ENCODE measurements around the gene ACVRL1. TPM values are rescaled to one million over a fixed set of nuclear protein-coding genes. Genes with fewer than 3 reads are reported as not detected.

ACVRL1 gene
- total and polyA plus RNA-seq, 9 of the 15 experiments (the other 6 are each of a cell fraction or from before 2014, with no cell fraction given) = 0.07 to 1.4 (median 0.30) TPM

DNA sequence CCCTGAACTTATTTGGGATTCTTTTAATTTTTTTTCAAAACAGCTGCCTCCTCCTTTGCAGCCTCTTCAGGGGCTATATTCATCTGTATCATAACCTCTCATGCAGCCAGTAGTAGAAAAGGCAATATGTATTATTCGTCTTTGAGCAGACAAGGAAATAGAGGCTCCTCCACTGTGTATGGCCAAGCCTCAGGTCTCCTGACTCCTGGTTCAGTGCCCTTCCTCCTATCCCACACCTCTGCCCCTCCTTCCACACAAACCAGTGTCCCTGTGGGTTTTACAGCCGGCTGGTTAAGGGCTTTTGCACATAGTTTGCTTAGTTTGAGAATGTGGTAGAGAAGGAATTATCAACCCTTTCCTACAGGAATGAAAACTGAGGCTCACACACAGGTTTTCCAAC is 8.8 kb upstream of the ACVRL1 start (continued):
- TF ChIP-seq, protein P1, sequence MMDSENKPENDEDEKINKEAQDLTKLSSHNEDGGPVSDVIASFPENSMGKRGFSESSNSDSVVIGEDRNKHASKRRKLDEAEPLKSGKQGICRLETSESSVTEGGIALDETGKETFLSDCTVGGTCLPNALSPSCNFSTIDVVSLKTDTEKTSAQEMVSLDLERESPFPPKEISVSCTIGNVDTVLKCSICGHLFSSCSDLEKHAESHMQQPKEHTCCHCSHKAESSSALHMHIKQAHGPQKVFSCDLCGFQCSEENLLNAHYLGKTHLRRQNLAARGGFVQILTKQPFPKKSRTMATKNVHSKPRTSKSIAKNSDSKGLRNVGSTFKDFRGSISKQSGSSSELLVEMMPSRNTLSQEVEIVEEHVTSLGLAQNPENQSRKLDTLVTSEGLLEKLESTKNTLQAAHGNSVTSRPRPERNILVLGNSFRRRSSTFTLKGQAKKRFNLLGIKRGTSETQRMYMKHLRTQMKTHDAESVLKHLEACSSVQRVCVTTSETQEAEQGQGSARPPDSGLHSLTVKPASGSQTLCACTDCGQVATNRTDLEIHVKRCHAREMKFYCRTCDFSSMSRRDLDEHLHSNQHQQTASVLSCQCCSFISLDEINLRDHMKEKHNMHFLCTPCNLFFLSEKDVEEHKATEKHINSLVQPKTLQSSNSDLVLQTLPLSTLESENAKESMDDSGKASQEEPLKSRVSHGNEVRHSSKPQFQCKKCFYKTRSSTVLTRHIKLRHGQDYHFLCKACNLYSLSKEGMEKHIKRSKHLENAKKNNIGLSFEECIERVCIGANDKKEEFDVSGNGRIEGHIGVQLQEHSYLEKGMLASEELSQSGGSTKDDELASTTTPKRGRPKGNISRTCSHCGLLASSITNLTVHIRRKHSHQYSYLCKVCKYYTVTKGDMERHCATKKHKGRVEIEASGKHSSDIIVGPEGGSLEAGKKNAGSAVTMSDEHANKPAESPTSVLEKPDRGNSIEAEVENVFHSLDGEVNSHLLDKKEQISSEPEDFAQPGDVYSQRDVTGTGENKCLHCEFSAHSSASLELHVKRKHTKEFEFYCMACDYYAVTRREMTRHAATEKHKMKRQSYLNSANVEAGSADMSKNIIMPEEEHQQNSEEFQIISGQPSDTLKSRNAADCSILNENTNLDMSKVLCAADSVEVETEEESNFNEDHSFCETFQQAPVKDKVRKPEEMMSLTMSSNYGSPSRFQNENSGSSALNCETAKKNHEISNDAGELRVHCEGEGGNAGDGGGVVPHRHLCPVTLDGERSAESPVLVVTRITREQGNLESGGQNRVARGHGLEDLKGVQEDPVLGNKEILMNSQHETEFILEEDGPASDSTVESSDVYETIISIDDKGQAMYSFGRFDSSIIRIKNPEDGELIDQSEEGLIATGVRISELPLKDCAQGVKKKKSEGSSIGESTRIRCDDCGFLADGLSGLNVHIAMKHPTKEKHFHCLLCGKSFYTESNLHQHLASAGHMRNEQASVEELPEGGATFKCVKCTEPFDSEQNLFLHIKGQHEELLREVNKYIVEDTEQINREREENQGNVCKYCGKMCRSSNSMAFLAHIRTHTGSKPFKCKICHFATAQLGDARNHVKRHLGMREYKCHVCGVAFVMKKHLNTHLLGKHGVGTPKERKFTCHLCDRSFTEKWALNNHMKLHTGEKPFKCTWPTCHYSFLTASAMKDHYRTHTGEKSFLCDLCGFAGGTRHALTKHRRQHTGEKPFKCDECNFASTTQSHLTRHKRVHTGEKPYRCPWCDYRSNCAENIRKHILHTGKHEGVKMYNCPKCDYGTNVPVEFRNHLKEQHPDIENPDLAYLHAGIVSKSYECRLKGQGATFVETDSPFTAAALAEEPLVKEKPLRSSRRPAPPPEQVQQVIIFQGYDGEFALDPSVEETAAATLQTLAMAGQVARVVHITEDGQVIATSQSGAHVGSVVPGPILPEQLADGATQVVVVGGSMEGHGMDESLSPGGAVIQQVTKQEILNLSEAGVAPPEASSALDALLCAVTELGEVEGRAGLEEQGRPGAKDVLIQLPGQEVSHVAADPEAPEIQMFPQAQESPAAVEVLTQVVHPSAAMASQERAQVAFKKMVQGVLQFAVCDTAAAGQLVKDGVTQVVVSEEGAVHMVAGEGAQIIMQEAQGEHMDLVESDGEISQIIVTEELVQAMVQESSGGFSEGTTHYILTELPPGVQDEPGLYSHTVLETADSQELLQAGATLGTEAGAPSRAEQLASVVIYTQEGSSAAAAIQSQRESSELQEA (IDR thresholded peaks at IDR 0.05; ENCODE audit: low read depth) = no peak
- no peak for TF ChIP-seq HOXB6 (CRISPR knock-in tag; IDR thresholded peaks at IDR 0.05; ENCODE audit: borderline replicate concordance)
- no peak for TF ChIP-seq CHD1 (IDR thresholded peaks at IDR 0.05; ENCODE audit: low read length)
- TF ChIP-seq SRF (CRISPR knock-in tag; IDR thresholded peaks at IDR 0.05) = no peak
- no peak for TF ChIP-seq MAZ (CRISPR knock-in tag; conservative IDR thresholded peaks at IDR 0.05 in 1 of 2, IDR thresholded peaks at IDR 0.05 in 1 of 2)
- TF ChIP-seq ARID4B (CRISPR knock-in tag; IDR thresholded peaks at IDR 0.05) = no peak
- TF ChIP-seq, protein P2, sequence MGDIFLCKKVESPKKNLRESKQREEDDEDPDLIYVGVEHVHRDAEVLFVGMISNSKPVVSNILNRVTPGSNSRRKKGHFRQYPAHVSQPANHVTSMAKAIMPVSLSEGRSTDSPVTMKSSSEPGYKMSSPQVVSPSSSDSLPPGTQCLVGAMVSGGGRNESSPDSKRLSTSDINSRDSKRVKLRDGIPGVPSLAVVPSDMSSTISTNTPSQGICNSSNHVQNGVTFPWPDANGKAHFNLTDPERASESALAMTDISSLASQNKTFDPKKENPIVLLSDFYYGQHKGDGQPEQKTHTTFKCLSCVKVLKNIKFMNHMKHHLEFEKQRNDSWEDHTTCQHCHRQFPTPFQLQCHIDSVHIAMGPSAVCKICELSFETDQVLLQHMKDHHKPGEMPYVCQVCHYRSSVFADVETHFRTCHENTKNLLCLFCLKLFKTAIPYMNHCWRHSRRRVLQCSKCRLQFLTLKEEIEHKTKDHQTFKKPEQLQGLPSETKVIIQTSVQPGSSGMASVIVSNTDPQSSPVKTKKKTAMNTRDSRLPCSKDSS (IDR thresholded peaks at IDR 0.05; ENCODE audit: low read depth, partially characterized antibody) = no peak
- no peak for TF ChIP-seq SREBF2 (CRISPR knock-in tag; IDR thresholded peaks at IDR 0.05)
- no peak for TF ChIP-seq RUNX1 (IDR thresholded peaks at IDR 0.05; ENCODE audit: low read depth)
- TF ChIP-seq SIN3A (IDR thresholded peaks at IDR 0.05; ENCODE audit: borderline replicate concordance in 2 of 2, control insufficient read depth in 1 of 2, low read depth in 2 of 2, low read length in 2 of 2) = no peak
- TF ChIP-seq ZBTB34 (CRISPR knock-in tag; IDR thresholded peaks at IDR 0.05) = no peak
